ENCODE measurements around the gene ASPHD2. TPM values are rescaled to one million over a fixed set of nuclear protein-coding genes. Genes with fewer than 3 reads are reported as not detected.

Gene ASPHD2
- polyA plus RNA-seq, 2 donors: 0.43 to 1.5 TPM

DNA sequence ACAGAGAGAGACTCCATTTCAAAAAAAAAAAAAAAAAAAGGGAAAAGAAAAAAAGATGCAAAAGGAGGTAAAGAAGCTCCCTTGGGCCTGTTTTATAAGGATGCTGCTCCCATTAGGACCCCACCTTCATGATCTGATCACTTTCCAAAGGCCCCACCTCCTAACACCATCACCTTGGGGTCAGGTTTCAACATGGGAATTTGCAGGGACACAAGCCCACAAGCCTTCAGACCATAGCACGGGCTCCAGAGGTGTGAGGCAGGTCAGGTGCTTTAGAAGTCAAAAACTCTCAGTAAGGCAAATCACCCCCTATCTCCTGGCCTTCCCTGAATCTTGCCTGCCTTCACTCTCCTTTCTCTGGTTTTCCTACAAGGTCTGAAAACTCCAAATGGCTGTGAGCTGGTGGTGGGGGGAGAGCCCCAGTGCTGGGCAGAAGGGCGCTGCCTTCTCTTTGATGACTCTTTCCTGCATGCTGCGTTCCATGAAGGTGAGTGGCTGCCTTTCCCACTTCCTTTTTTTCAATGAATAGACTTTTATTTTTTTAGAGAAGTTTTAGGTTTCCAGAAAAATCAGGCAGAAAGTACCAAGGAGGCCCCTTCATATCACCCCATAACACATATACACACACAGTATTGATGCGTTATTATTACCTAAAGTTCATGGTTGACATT lies 13.2 kb downstream of the ASPHD2 start:
- Histone ChIP-seq H3K9me3 (ENCODE audit: control insufficient read depth in 2 of 2, insufficient read depth in 1 of 2, low read depth in 1 of 2, low read length in 1 of 2) (no peaks in the 10 kb centered on the region), H3K27ac (ENCODE audit: low read depth in 2 of 2, low read length in 1 of 2) (no peak overlapping the region), H3K36me3 (ENCODE audit: control insufficient read depth in 2 of 2, insufficient read depth in 2 of 2, low read length in 1 of 2) (peaks cover 0 to 3% of the 10 kb centered on the region in 2 donors), H3K4me1 (ENCODE audit: control insufficient read depth in 2 of 2, insufficient read depth in 2 of 2, low read length in 1 of 2) (peaks cover 0 to 6% of the 10 kb centered on the region in 2 donors), H3K27me3 (ENCODE audit: control insufficient read depth in 1 of 2, insufficient read depth in 2 of 2, low read length in 2 of 2) (no peaks in the 10 kb centered on the region), H3K4me3 (ENCODE audit: low read depth in 1 of 2, low read length in 2 of 2) (no peak overlapping the region)
- 90 to 91% methylated on average over 4 of the region's 4 CpGs for WGBS, 2 donors

DNA sequence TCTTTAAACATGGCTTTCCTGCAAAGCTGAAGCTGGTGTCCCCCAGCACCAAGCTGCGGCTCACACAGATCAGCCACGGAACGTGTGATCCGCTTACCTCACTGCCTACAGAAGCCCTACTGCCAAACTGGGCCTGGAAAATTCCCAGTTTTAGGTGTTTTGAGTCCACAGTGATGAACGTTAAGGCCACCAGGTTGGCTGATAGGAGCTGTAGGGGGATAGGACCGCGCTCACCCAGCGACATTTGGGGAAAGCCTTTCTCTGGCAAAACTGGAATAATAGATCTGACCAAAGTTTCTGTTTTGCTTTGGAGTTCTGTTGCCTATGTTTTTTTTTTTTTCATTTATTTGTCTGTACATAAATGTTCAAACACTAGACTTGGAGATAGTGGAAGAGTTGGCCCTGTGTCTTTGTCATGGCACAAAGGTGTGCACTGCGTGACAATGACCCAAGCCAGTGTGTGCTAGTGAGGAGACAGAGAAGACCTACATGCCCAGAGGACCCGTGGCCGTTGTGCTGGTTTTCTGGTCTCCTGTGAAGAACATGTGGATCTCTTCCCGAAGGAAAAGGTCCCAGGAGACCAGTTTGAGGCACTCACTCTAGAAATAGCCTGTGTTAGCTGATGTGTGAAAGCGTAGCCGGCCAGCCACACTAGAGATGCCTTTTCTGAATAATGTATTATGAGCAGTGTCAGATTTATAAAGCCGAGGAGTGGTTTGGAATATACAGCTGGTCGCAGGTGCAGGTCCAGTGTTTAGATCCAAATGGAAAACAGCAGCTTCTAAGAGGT lies 15.0 kb downstream of the ASPHD2 start:
- H3K27ac ChIP-seq (ENCODE audit: low read depth in 2 of 2, low read length in 1 of 2): no peak overlapping the region
- H3K36me3 ChIP-seq (ENCODE audit: control insufficient read depth in 2 of 2, insufficient read depth in 2 of 2, low read length in 1 of 2): peaks cover 0 to 3% of the 10 kb centered on the region in 2 donors
- H3K4me1 ChIP-seq (ENCODE audit: control insufficient read depth in 2 of 2, insufficient read depth in 2 of 2, low read length in 1 of 2): peaks cover 3 to 5% of the 10 kb centered on the region in 2 donors
- no peak overlapping the region for H3K4me3 ChIP-seq (ENCODE audit: low read depth in 1 of 2, low read length in 2 of 2)
- no peaks in the 10 kb centered on the region for H3K9me3 ChIP-seq (ENCODE audit: control insufficient read depth in 2 of 2, insufficient read depth in 1 of 2, low read depth in 1 of 2, low read length in 1 of 2)
- 91% methylated on average over 16 of the region's 16 CpGs for WGBS, 2 donors
- H3K27me3 ChIP-seq (ENCODE audit: control insufficient read depth in 1 of 2, insufficient read depth in 2 of 2, low read length in 2 of 2): no peaks in the 10 kb centered on the region

DNA sequence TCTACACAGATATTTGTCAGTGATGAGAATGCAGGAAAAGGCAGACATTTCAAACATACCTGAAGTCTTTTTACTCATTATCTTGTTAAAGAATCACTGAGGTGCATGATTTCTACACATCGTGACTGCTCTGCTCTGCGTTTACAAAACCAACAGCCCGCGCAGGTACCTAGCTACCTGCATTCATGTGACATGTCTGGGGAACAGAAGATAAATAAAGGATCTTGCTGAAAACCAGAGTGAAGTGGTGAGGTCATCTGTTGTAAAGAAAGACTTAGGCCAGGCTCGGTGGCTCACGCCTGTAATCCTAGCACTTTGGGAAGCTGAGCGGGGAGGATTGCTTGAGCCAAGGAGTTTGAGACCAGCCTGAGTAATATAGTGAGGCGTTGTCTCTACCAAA lies 15.7 kb downstream of the ASPHD2 start:
- H3K27me3 ChIP-seq (ENCODE audit: control insufficient read depth in 1 of 2, insufficient read depth in 2 of 2, low read length in 2 of 2): no peaks in the 10 kb centered on the region
- WGBS, 2 donors: 85 to 92% methylated on average over 8 of the region's 8 CpGs
- peaks cover 0 to 3% of the 10 kb centered on the region in 2 donors for H3K36me3 ChIP-seq (ENCODE audit: control insufficient read depth in 2 of 2, insufficient read depth in 2 of 2, low read length in 1 of 2)

GRCh38 chr22:26445577-26446275 lies 16.7 kb downstream of the ASPHD2 start:
- Histone ChIP-seq H3K27ac (ENCODE audit: low read depth in 2 of 2, low read length in 1 of 2) (no peak overlapping the region), H3K4me3 (ENCODE audit: low read depth in 1 of 2, low read length in 2 of 2) (no peak overlapping the region), H3K4me1 (ENCODE audit: control insufficient read depth in 2 of 2, insufficient read depth in 2 of 2, low read length in 1 of 2) (peaks cover 2 to 3% of the 10 kb centered on the region in 2 donors), H3K27me3 (ENCODE audit: control insufficient read depth in 1 of 2, insufficient read depth in 2 of 2, low read length in 2 of 2) (no peaks in the 10 kb centered on the region), H3K9me3 (ENCODE audit: control insufficient read depth in 2 of 2, insufficient read depth in 1 of 2, low read depth in 1 of 2, low read length in 1 of 2) (no peaks in the 10 kb centered on the region), H3K36me3 (ENCODE audit: control insufficient read depth in 2 of 2, insufficient read depth in 2 of 2, low read length in 1 of 2) (peaks cover under 1 to 11% of the 10 kb centered on the region in 2 donors)
- WGBS, 2 donors: 60 to 62% methylated on average over 15 of the region's 15 CpGs

More for the DNA sequence above, 15.7 kb downstream of the ASPHD2 start:
- Histone ChIP-seq H3K4me3 (ENCODE audit: low read depth in 1 of 2, low read length in 2 of 2) (no peak overlapping the region), H3K9me3 (ENCODE audit: control insufficient read depth in 2 of 2, insufficient read depth in 1 of 2, low read depth in 1 of 2, low read length in 1 of 2) (no peaks in the 10 kb centered on the region), H3K27ac (ENCODE audit: low read depth in 2 of 2, low read length in 1 of 2) (no peak overlapping the region), H3K4me1 (ENCODE audit: control insufficient read depth in 2 of 2, insufficient read depth in 2 of 2, low read length in 1 of 2) (peaks cover 3 to 5% of the 10 kb centered on the region in 2 donors)

GRCh38 chr22:26446808-26447515 lies 17.9 kb downstream of the ASPHD2 start:
- Histone ChIP-seq H3K27me3 (ENCODE audit: control insufficient read depth in 1 of 2, insufficient read depth in 2 of 2, low read length in 2 of 2) (no peaks in the 10 kb centered on the region), H3K4me3 (ENCODE audit: low read depth in 1 of 2, low read length in 2 of 2) (no peak overlapping the region), H3K36me3 (ENCODE audit: control insufficient read depth in 2 of 2, insufficient read depth in 2 of 2, low read length in 1 of 2) (peaks cover 7 to 20% of the 10 kb centered on the region in 2 donors), H3K27ac (ENCODE audit: low read depth in 2 of 2, low read length in 1 of 2) (no peak overlapping the region), H3K9me3 (ENCODE audit: control insufficient read depth in 2 of 2, insufficient read depth in 1 of 2, low read depth in 1 of 2, low read length in 1 of 2) (no peaks in the 10 kb centered on the region), H3K4me1 (ENCODE audit: control insufficient read depth in 2 of 2, insufficient read depth in 2 of 2, low read length in 1 of 2) (peaks cover 2 to 3% of the 10 kb centered on the region in 2 donors)
- 80 to 90% methylated on average over 17 of the region's 17 CpGs for WGBS, 2 donors

GRCh38 chr22:26447584-26448329 lies 18.7 kb downstream of the ASPHD2 start:
- Histone ChIP-seq H3K36me3 (ENCODE audit: control insufficient read depth in 2 of 2, insufficient read depth in 2 of 2, low read length in 1 of 2) (peaks cover 12 to 24% of the 10 kb centered on the region in 2 donors), H3K4me1 (ENCODE audit: control insufficient read depth in 2 of 2, insufficient read depth in 2 of 2, low read length in 1 of 2) (peaks cover 2 to 3% of the 10 kb centered on the region in 2 donors), H3K27me3 (ENCODE audit: control insufficient read depth in 1 of 2, insufficient read depth in 2 of 2, low read length in 2 of 2) (no peaks in the 10 kb centered on the region), H3K4me3 (ENCODE audit: low read depth in 1 of 2, low read length in 2 of 2) (no peak overlapping the region), H3K27ac (ENCODE audit: low read depth in 2 of 2, low read length in 1 of 2) (no peak overlapping the region), H3K9me3 (ENCODE audit: control insufficient read depth in 2 of 2, insufficient read depth in 1 of 2, low read depth in 1 of 2, low read length in 1 of 2) (no peaks in the 10 kb centered on the region)
- WGBS, 2 donors: 77 to 79% methylated on average over 15 of the region's 15 CpGs

DNA sequence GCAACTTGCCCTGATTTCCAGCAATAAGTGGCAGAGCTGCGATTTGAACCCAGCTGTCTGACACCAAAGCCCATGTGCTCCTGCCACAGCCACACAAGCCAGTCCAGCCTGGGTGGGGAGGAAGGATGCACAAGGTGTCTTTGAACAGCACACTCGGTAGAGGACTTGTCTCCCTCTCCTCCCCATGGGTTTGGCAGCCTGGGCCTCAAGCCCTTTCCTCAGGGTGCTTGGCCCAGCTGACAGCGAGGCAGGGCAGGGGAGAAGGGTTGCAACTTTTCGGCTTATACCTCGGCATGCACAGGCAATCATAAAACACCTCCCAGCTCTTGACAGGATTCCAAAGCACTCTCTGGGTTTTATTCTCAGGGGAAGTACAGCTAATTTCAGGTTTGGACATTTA lies 19.3 kb downstream of the ASPHD2 start:
- Histone ChIP-seq H3K36me3 (ENCODE audit: control insufficient read depth in 2 of 2, insufficient read depth in 2 of 2, low read length in 1 of 2) (peaks cover 13 to 27% of the 10 kb centered on the region in 2 donors), H3K9me3 (ENCODE audit: control insufficient read depth in 2 of 2, insufficient read depth in 1 of 2, low read depth in 1 of 2, low read length in 1 of 2) (no peaks in the 10 kb centered on the region), H3K27ac (ENCODE audit: low read depth in 2 of 2, low read length in 1 of 2) (no peak overlapping the region), H3K27me3 (ENCODE audit: control insufficient read depth in 1 of 2, insufficient read depth in 2 of 2, low read length in 2 of 2) (no peaks in the 10 kb centered on the region), H3K4me3 (ENCODE audit: low read depth in 1 of 2, low read length in 2 of 2) (no peak overlapping the region), H3K4me1 (ENCODE audit: control insufficient read depth in 2 of 2, insufficient read depth in 2 of 2, low read length in 1 of 2) (peaks cover 2 to 3% of the 10 kb centered on the region in 2 donors)
- 44 to 48% methylated on average over 5 of the region's 5 CpGs for WGBS, 2 donors

DNA sequence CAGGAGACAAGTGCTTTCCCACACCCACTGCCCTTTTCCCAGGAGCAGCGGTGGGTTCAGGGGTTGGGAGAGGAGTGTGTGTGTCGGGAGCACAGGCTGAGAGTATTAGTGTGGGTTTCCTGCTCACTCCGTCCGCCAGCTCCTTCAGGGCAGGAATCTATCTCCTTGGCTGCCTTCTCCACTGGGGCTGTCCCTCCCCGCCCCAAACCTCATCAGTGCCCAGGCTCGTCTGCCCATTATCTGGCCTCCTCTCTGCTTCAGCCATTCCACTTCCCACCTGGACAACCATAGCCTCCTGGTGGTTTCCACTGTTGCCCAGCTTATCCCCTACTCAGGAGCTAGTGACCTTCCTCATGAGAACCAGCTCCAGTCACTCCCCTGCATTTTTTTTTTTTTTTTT lies 19.9 kb downstream of the ASPHD2 start:
- H3K27me3 ChIP-seq (ENCODE audit: control insufficient read depth in 1 of 2, insufficient read depth in 2 of 2, low read length in 2 of 2): no peaks in the 10 kb centered on the region
- no peaks in the 10 kb centered on the region for H3K9me3 ChIP-seq (ENCODE audit: control insufficient read depth in 2 of 2, insufficient read depth in 1 of 2, low read depth in 1 of 2, low read length in 1 of 2)
- peaks cover 2 to 3% of the 10 kb centered on the region in 2 donors for H3K4me1 ChIP-seq (ENCODE audit: control insufficient read depth in 2 of 2, insufficient read depth in 2 of 2, low read length in 1 of 2)
- 51 to 61% methylated on average over 6 of the region's 6 CpGs for WGBS, 2 donors
- no peak overlapping the region for H3K27ac ChIP-seq (ENCODE audit: low read depth in 2 of 2, low read length in 1 of 2)
- H3K4me3 ChIP-seq (ENCODE audit: low read depth in 1 of 2, low read length in 2 of 2): no peak overlapping the region
- peaks cover 13 to 32% of the 10 kb centered on the region in 2 donors for H3K36me3 ChIP-seq (ENCODE audit: control insufficient read depth in 2 of 2, insufficient read depth in 2 of 2, low read length in 1 of 2)

All from esophagus (tissue), 2 donors.